A549 (cell line): ENCODE results near the gene APBB2. TPM values are rescaled to one million over a fixed set of nuclear protein-coding genes. Genes with fewer than 3 reads are reported as not detected.
A peak's percentile ranks its signal among the peaks of the same experiment; 100 is the strongest.

Experiments
- ATAC-seq, 2 experiments: fragments of 200-7000 bp in 1 of 2; fragments of >200 bp in 1 of 2; cut with Nextera tagmentation in 1 of 2; cut with Tn5 transposase in 1 of 2; 3 replicates each; pipeline versions ENCODE4 v1.8.0 to v1.9.1; 2018 to 2020; ENCODE audit warnings: mild to moderate bottlenecking in 1 of 2, moderate library complexity in 1 of 2
- CTCF ChIA-PET: fragments of 300-600 bp; sonication (Branson Sonifier 250); formaldehyde crosslinking; extraction: SDS; loops from one replicate; lab custom pipeline; 2021; ENCODE audit warnings: antibody characterized with exemption, inconsistent platforms; lab: Yijun Ruan, JAX
- POLR2A ChIA-PET: fragments of 350-600 bp; formaldehyde crosslinking; extraction: SDS; loops from one replicate; lab custom pipeline; 2021; ENCODE audit warnings: antibody characterized with exemption, inconsistent platforms; lab: Yijun Ruan, JAX
- DNase-seq, 2 experiments: peaks; one replicate each; pipeline versions ENCODE4 v3.0.0 to v3.0.0-alpha.2; 2011 to 2016; ENCODE audit warnings: low read depth in 1 of 2, low spot score in 1 of 2
- FAIRE-seq: peaks from 2 replicates; lab custom pipeline; 2011; peaks lifted over from hg19 to GRCh38; lab: Jason Lieb, UNC
- H3K27ac ChIP-seq, 2 experiments: fragments of >200 bp; sonication (Bioruptor Twin); formaldehyde crosslinking; 3 replicates each; pipeline ENCODE4 v1.5.1; 2016 to 2017
- H3K4me1 ChIP-seq: fragments of >200 bp; sonication (Bioruptor Twin); formaldehyde crosslinking; 3 replicates; pipeline ENCODE4 v1.6.1; 2016
- H3K4me2 ChIP-seq: fragments of >200 bp; sonication (Bioruptor Twin); formaldehyde crosslinking; 3 replicates; pipeline ENCODE4 v1.6.1; 2016
- H3K4me3 ChIP-seq: fragments of >200 bp; sonication (Bioruptor Twin); formaldehyde crosslinking; 3 replicates; pipeline ENCODE4 v1.5.1; 2016
- H3K9me3 ChIP-seq: fragments of >200 bp; sonication (Bioruptor Twin); formaldehyde crosslinking; 3 replicates; pipeline ENCODE4 v1.6.1; 2016
- ATOH8 ChIP-seq: fragments of 250-450 bp; sonication (Bioruptor Pico); IDR thresholded peaks from 2 replicates; pipeline ENCODE4 v1.5.0; 2020; ENCODE audit warnings: low read depth, mild to moderate bottlenecking, moderate library complexity
- BHLHE40 ChIP-seq: IDR thresholded peaks from 2 replicates; pipeline ENCODE4 v1.6.1; 2012; ENCODE audit warnings: low read depth, low read length, inconsistent platforms
- CBX8 ChIP-seq: fragments of 200-600 bp; sonication (generic); IDR thresholded peaks from 2 replicates; pipeline ENCODE4 v1.6.1; 2016
- CHD4 ChIP-seq: fragments of 200-600 bp; sonication (generic); IDR thresholded peaks from 2 replicates; pipeline ENCODE4 v1.6.1; 2016; ENCODE audit warnings: antibody characterized with exemption, mild to moderate bottlenecking, borderline replicate concordance
- EHF ChIP-seq: fragments of 250-450 bp; sonication (Bioruptor Pico); IDR thresholded peaks from 2 replicates; pipeline ENCODE4 v1.5.0; 2020; ENCODE audit warnings: mild to moderate bottlenecking
- EHMT2 ChIP-seq: fragments of 200-600 bp; sonication (generic); IDR thresholded peaks from 2 replicates; pipeline ENCODE4 v1.6.1; 2016; ENCODE audit warnings: antibody characterized with exemption, low read depth, mild to moderate bottlenecking, moderate library complexity
- ESRRA ChIP-seq: fragments of 150-350 bp; IDR thresholded peaks from 2 replicates; pipeline ENCODE4 v1.6.1; 2014; ENCODE audit warnings: mild to moderate bottlenecking, low read length, borderline replicate concordance
- FOSB ChIP-seq: fragments of 250-450 bp; sonication (Bioruptor Pico); IDR thresholded peaks from 2 replicates; pipeline ENCODE4 v1.5.0; 2020; ENCODE audit warnings: mild to moderate bottlenecking, moderate library complexity
- FOXS1 ChIP-seq: fragments of 250-450 bp; sonication (Bioruptor Pico); IDR thresholded peaks from 2 replicates; pipeline ENCODE4 v1.5.0; 2020; ENCODE audit warnings: mild to moderate bottlenecking, moderate library complexity
- HDAC2 ChIP-seq: fragments of 200-600 bp; sonication (generic); IDR thresholded peaks from 2 replicates; pipeline ENCODE4 v1.6.1; 2016
- HEYL ChIP-seq: fragments of 250-450 bp; sonication (Bioruptor Pico); IDR thresholded peaks from 2 replicates; pipeline ENCODE4 v1.8.0; 2021; ENCODE audit warnings: mild to moderate bottlenecking, moderate library complexity
- HMGXB4 ChIP-seq: fragments of 250-450 bp; sonication (Bioruptor Pico); IDR thresholded peaks from 2 replicates; pipeline ENCODE4 v1.5.0; 2021; ENCODE audit warnings: mild to moderate bottlenecking, moderate library complexity, borderline replicate concordance
- HOXA7 ChIP-seq: fragments of 250-450 bp; sonication (Bioruptor Pico); IDR thresholded peaks from 2 replicates; pipeline ENCODE4 v1.5.0; 2020; ENCODE audit warnings: mild to moderate bottlenecking, moderate library complexity
- KDM5A ChIP-seq: fragments of 200-600 bp; sonication (generic); IDR thresholded peaks from 2 replicates; pipeline ENCODE4 v1.6.1; 2016; ENCODE audit warnings: antibody characterized with exemption, mild to moderate bottlenecking
- MAFK ChIP-seq: fragments of 450-650 bp; IDR thresholded peaks from 2 replicates; pipeline ENCODE4 v1.6.1; 2014; ENCODE audit not compliant: partially characterized antibody
- NFE2L2 ChIP-seq: fragments of 150-350 bp; conservative IDR thresholded peaks from 2 replicates; pipeline ENCODE4 v1.6.1; 2014; ENCODE audit warnings: low read length
- POLR2A ChIP-seq: IDR thresholded peaks from 2 replicates; pipeline ENCODE4 v1.6.1; 2012; ENCODE audit warnings: mild to moderate bottlenecking, low read length
- RNF2 ChIP-seq: fragments of 200-600 bp; sonication (generic); IDR thresholded peaks from 2 replicates; pipeline ENCODE4 v1.6.1; 2016; ENCODE audit warnings: low read depth, mild to moderate bottlenecking, antibody characterized with exemption, moderate library complexity, borderline replicate concordance
- SREBF2 ChIP-seq: fragments of 450-650 bp; IDR thresholded peaks from 2 replicates; pipeline ENCODE4 v1.6.1; 2014; ENCODE audit warnings: mild to moderate bottlenecking, moderate library complexity
- ZFP36 ChIP-seq: fragments of 450-650 bp; IDR thresholded peaks from 2 replicates; pipeline ENCODE4 v1.6.1; 2014; ENCODE audit warnings: borderline replicate concordance; ENCODE audit not compliant: partially characterized antibody
- WGBS: methylation state at CpG from one replicate; pipeline ENCODE4 v1.1.6; 2017; ENCODE audit errors: missing lambda C conversion rate; 5-methylcytosine and 5-hydroxymethylcytosine counted together
- polyA plus RNA-seq, 4 experiments: library from polyadenylated mRNA; depleted of rRNA in 3 of 4; stranded (reverse); fragments of >200 nt; fragmentation: RNase III in 1 of 4; extraction: RNeasy Plus Mini Kit Qiagen cat#74134 plus additional on column Dnase treatment in 1 of 4; gene quantifications; 2 replicates in 3 of 4; 3 replicates in 1 of 4; pipeline ENCODE4 v1.2.3, GENCODE V29; 2011 to 2017
- TF ChIP-seq, protein P1 (sequence below): fragments of 150-350 bp; IDR thresholded peaks from 2 replicates; pipeline ENCODE4 v1.6.1; 2014; ENCODE audit warnings: low read depth, mild to moderate bottlenecking, low read length
- TF ChIP-seq, protein P2 (sequence below): IDR thresholded peaks from 2 replicates; pipeline ENCODE4 v1.6.1; 2012
- TF ChIP-seq, protein P3 (sequence below): IDR thresholded peaks from 2 replicates; pipeline ENCODE4 v1.6.1; 2012; ENCODE audit warnings: low read depth, borderline replicate concordance
- TF ChIP-seq, protein P4 (sequence below): fragments of >200 bp; sonication (Bioruptor Twin); formaldehyde crosslinking; IDR thresholded peaks from 2 replicates; pipeline ENCODE4 v1.6.1; 2016
- TF ChIP-seq, protein P5 (sequence below): fragments of 200-600 bp; sonication (generic); IDR thresholded peaks from 2 replicates; pipeline ENCODE4 v1.6.1; 2016; ENCODE audit warnings: antibody characterized with exemption, mild to moderate bottlenecking, moderate library complexity

APBB2 gene
- polyA plus RNA-seq, 2 of the 4 experiments (the other 2 are of a cell fraction) = 8.3 to 31.9 TPM

- CTCF ChIA-PET = interaction anchor here (1.7 kb wide), 2 partner anchors 101 to 349 kb away, joined by 4 read pairs; no protein-coding TSS in a partner anchor
- TF ChIP-seq KDM5A (no peak), RNF2 (no peak), MAFK (peak; percentile 89), EHMT2 (no peak), FOSB (CRISPR knock-in tag) (no peak), BHLHE40 (peak; percentile 28; the same call in 1 of the 2 replicates), NFE2L2 (peak; percentile 38; the same call in 1 of the 2 replicates)
- TF ChIP-seq, protein P1, sequence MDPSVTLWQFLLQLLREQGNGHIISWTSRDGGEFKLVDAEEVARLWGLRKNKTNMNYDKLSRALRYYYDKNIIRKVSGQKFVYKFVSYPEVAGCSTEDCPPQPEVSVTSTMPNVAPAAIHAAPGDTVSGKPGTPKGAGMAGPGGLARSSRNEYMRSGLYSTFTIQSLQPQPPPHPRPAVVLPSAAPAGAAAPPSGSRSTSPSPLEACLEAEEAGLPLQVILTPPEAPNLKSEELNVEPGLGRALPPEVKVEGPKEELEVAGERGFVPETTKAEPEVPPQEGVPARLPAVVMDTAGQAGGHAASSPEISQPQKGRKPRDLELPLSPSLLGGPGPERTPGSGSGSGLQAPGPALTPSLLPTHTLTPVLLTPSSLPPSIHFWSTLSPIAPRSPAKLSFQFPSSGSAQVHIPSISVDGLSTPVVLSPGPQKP = no peak
- TF ChIP-seq, protein P2, sequence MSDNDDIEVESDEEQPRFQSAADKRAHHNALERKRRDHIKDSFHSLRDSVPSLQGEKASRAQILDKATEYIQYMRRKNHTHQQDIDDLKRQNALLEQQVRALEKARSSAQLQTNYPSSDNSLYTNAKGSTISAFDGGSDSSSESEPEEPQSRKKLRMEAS = peak; percentile 92
- TF ChIP-seq, protein P3, sequence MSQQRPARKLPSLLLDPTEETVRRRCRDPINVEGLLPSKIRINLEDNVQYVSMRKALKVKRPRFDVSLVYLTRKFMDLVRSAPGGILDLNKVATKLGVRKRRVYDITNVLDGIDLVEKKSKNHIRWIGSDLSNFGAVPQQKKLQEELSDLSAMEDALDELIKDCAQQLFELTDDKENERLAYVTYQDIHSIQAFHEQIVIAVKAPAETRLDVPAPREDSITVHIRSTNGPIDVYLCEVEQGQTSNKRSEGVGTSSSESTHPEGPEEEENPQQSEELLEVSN = peak; percentile 73; the same call in 1 of the 2 replicates
- H3K4me3 ChIP-seq = peak overlapping the region; percentile 99
- H3K4me2 ChIP-seq = peak overlapping the region; percentile 92
- H3K27ac ChIP-seq = peak overlapping the region; percentile 99
- peak; percentile 24 to 79 for DNase-seq
- no peaks in the 10 kb centered on the region for H3K9me3 ChIP-seq
- WGBS = no CpG with 5 or more reads among the region's 69 CpGs
- H3K4me1 ChIP-seq = peaks cover 33% of the 10 kb centered on the region
- POLR2A ChIA-PET = interaction anchor here (1.0 to 4.7 kb wide), 13 partner anchors 9 to 360 kb away, joined by 3 to 72 read pairs (median 6); partner anchors contain the start of gene APBB2
- ATAC-seq = peak; percentile 74 to 84
- no peak for FAIRE-seq
Measured at GRCh38 chr4:41257257-41257901, 43.0 kb upstream of the APBB2 start.

DNA sequence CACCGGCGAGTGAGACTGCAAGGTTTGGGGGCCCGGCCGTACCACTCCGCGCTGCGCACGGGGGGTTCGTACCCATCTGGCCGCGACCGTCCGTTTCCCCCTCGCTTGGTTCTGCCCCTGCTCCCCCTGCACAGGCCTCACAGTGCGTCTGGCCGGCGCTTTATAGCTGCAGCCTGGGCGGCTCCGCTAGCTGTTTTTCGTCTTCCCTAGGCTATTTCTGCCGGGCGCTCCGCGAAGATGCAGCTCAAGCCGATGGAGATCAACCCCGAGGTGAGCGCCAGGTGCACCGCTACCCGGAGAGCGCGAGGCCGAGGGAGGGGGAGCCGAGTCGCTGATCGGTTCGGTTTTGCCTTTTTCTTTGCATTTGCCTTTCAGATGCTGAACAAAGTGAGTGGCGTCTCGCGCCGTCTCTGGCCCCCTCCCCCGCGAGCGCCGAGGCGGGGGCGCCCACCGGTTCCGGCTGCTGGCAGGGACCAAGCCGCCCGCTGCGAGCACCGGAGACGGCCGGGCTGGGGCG is 42.5 kb upstream of the APBB2 start, which contains the start of gene UCHL1:
TSS of gene UCHL1 (plus strand) at position 189 of the 517 bp plus-strand sequence. CDS start at position 238, 49 bp downstream.
- Histone ChIP-seq H3K4me3 (peak within 1 kb of the TSS; percentile 99), H3K4me1 (peaks cover 33% of the 10 kb centered on the region), H3K4me2 (peak within 1 kb of the TSS; percentile 93), H3K27ac (peak within 1 kb of the TSS; percentile 99), H3K9me3 (no peaks in the 10 kb centered on the region)
- ChIA-PET CTCF (interaction anchor here (1.7 kb wide), 2 partner anchors 102 to 349 kb away, joined by 4 read pairs; no protein-coding TSS in a partner anchor), POLR2A (interaction anchor here (0.5 to 4.7 kb wide), 20 partner anchors 9 to 419 kb away, joined by 3 to 72 read pairs (median 4); partner anchors contain the start of gene APBB2)
- FAIRE-seq (no peak), ATAC-seq (peak; percentile 90 to 94), DNase-seq (peak; percentile 59 to 96)
- whole genome bisulfite sequencing = under 1% methylated on average over 26 of the region's 55 CpGs
- TF ChIP-seq SREBF2 = no peak
- no peak for TF ChIP-seq ZFP36
- no peak for TF ChIP-seq CBX8
- TF ChIP-seq, protein P1 = no peak
- TF ChIP-seq, protein P4, sequence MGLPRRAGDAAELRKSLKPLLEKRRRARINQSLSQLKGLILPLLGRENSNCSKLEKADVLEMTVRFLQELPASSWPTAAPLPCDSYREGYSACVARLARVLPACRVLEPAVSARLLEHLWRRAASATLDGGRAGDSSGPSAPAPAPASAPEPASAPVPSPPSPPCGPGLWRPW = no peak
- TF ChIP-seq ESRRA = no peak
- no peak for TF ChIP-seq HMGXB4 (CRISPR knock-in tag)
- no peak for TF ChIP-seq HDAC2
- TF ChIP-seq, protein P5, sequence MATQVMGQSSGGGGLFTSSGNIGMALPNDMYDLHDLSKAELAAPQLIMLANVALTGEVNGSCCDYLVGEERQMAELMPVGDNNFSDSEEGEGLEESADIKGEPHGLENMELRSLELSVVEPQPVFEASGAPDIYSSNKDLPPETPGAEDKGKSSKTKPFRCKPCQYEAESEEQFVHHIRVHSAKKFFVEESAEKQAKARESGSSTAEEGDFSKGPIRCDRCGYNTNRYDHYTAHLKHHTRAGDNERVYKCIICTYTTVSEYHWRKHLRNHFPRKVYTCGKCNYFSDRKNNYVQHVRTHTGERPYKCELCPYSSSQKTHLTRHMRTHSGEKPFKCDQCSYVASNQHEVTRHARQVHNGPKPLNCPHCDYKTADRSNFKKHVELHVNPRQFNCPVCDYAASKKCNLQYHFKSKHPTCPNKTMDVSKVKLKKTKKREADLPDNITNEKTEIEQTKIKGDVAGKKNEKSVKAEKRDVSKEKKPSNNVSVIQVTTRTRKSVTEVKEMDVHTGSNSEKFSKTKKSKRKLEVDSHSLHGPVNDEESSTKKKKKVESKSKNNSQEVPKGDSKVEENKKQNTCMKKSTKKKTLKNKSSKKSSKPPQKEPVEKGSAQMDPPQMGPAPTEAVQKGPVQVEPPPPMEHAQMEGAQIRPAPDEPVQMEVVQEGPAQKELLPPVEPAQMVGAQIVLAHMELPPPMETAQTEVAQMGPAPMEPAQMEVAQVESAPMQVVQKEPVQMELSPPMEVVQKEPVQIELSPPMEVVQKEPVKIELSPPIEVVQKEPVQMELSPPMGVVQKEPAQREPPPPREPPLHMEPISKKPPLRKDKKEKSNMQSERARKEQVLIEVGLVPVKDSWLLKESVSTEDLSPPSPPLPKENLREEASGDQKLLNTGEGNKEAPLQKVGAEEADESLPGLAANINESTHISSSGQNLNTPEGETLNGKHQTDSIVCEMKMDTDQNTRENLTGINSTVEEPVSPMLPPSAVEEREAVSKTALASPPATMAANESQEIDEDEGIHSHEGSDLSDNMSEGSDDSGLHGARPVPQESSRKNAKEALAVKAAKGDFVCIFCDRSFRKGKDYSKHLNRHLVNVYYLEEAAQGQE = peak; percentile 39; the same call in 1 of the 2 replicates
- no peak for TF ChIP-seq HEYL (CRISPR knock-in tag)
- no peak for TF ChIP-seq CHD4
- peak; percentile 54; the same call in 1 of the 2 replicates for TF ChIP-seq HOXA7 (CRISPR knock-in tag)
- TF ChIP-seq POLR2A = peak; percentile 92
- no peak for TF ChIP-seq FOXS1 (CRISPR knock-in tag)
- TF ChIP-seq ATOH8 (CRISPR knock-in tag) = no peak
- TF ChIP-seq EHF (CRISPR knock-in tag) = no peak
- no peak for TF ChIP-seq NFE2L2
